ENCODE results near the gene DMKN. TPM values are rescaled to one million over a fixed set of nuclear protein-coding genes. Genes with fewer than 3 reads are reported as not detected.

DMKN gene
- total and polyA plus RNA-seq, 7 donors, result 5.5 to 39.0 (median 15.8) TPM

DNA sequence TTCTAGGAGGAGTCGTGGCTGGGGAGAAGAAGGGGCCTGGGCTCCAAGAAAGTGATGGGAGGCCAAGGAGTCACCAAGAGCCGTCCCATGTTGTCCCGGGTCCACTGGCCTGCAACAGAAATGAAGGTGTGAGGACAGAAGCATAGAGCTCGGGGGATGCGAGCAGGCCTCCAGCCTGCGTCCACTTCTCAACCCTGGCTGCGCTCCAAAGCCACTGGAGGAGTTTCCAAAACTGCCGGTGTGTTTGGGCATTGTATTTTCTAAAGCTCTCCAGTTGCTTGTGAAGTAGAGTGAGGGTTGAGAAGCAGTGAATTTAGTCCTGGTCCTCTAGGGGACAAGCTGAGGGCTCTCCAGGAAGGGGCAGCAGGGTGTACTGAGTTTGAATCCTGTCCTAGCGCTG, 52.4 kb downstream of the DMKN start:
- intact Hi-C loops (cut with DNase I), result loop anchor here (10.0 kb wide), 1 partner anchor 106 kb away; the partner anchor contains the start of gene FFAR3
- TF ChIP-seq POLR2A (IDR thresholded peaks at IDR 0.05) (no peak), EP300 (IDR thresholded peaks at IDR 0.05) (no peak), POLR2AphosphoS5 (IDR thresholded peaks at IDR 0.05) (no peak)
- TF ChIP-seq, protein P1, sequence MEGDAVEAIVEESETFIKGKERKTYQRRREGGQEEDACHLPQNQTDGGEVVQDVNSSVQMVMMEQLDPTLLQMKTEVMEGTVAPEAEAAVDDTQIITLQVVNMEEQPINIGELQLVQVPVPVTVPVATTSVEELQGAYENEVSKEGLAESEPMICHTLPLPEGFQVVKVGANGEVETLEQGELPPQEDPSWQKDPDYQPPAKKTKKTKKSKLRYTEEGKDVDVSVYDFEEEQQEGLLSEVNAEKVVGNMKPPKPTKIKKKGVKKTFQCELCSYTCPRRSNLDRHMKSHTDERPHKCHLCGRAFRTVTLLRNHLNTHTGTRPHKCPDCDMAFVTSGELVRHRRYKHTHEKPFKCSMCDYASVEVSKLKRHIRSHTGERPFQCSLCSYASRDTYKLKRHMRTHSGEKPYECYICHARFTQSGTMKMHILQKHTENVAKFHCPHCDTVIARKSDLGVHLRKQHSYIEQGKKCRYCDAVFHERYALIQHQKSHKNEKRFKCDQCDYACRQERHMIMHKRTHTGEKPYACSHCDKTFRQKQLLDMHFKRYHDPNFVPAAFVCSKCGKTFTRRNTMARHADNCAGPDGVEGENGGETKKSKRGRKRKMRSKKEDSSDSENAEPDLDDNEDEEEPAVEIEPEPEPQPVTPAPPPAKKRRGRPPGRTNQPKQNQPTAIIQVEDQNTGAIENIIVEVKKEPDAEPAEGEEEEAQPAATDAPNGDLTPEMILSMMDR (IDR thresholded peaks at IDR 0.05), result no peak
- 82 to 86% methylated on average over 9 of the region's 9 CpGs for WGBS, 2 donors
- Histone ChIP-seq H3K36me3 (no peaks in the 10 kb centered on the region), H3K27ac (no peak overlapping the region), H3K4me1 (peaks cover 0 to 16% (median 7%) of the 10 kb centered on the region in 4 donors), H3K9me3 (no peaks in the 10 kb centered on the region), H3K27me3 (no peaks in the 10 kb centered on the region), H3K4me3 (no peak overlapping the region)
- DNase-seq, result no peak

DNA sequence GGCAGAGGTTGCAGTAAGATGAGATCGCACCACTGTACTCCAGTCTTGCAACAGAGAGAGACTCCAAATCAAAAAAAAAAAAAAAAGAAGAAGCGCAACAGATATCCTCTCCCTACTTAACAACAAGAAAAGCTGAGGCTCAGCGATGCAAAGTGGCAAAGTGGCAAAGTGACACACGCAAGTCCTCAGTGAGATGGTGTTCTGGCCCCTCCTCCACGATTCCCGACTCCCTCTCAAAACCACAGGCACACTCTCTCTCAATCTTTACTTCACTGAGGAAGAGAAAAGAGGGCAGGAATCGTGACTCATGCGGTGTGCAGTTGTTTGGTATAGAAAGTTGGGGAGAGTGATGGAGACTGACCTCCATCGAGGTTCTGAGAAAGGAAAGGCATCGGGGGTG, 52.8 kb downstream of the DMKN start:
- no peaks in the 10 kb centered on the region for H3K36me3 ChIP-seq
- peaks cover 0 to 16% (median 7%) of the 10 kb centered on the region in 4 donors for H3K4me1 ChIP-seq
- WGBS, 2 donors, result 80 to 84% methylated on average over 10 of the region's 10 CpGs
- intact Hi-C loops (cut with DNase I), result loop anchor here (10.0 kb wide), 1 partner anchor 106 kb away; the partner anchor contains the start of gene FFAR3
- TF ChIP-seq, protein P1 (IDR thresholded peaks at IDR 0.05), result no peak
- DNase-seq, result no peak
- H3K27me3 ChIP-seq, result no peaks in the 10 kb centered on the region
- no peak overlapping the region for H3K27ac ChIP-seq
- H3K4me3 ChIP-seq, result no peak overlapping the region
- no peaks in the 10 kb centered on the region for H3K9me3 ChIP-seq

DNA sequence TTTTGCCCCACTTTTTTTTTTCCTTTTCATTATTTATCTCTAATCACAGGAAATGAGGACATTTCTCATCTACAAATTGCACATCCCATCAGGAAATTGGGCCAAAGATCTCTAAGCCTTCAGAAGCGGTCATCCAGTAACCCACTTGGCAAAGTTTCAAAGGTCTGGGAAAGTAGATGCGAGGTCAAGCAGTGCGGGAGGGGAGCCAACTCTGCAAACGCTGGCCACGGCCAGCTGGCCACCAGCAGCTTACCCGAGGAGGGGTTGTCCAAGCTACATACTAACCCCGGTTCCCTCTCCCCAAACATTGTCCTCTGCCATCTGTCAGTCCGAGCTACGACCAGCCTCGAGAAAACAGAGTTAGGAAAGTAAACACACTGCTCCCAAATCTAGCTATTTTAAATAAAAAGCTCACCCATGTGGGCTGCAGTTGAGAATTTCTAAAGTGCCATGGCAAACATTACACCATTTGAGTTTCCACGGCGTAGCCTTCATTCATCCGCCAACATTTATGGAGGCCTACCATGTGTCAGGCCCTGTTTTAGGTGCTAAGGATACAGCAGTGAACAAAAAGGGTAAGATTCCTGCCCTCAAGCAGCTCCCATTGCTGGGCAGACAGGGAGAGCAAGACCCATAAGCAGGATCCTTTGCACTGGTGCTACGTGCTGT, 53.9 kb downstream of the DMKN start:
- H3K36me3 ChIP-seq, result no peaks in the 10 kb centered on the region
- H3K27me3 ChIP-seq, result no peaks in the 10 kb centered on the region
- H3K4me3 ChIP-seq, result no peak overlapping the region
- no peak for TF ChIP-seq EP300 (IDR thresholded peaks at IDR 0.05)
- TF ChIP-seq POLR2AphosphoS5 (IDR thresholded peaks at IDR 0.05), result peak in 2 of 4 donors; percentile 24 to 27
- TF ChIP-seq, protein P1 (IDR thresholded peaks at IDR 0.05), result no peak
- TF ChIP-seq POLR2A (IDR thresholded peaks at IDR 0.05), result no peak
- 62 to 66% methylated on average over 14 of the region's 14 CpGs for WGBS, 2 donors
- intact Hi-C loops (cut with DNase I), result loop anchor here (10.0 kb wide), 1 partner anchor 105 kb away; the partner anchor contains the start of gene FFAR3
- DNase-seq, result no peak
- peaks cover 0 to 16% (median 7%) of the 10 kb centered on the region in 4 donors for H3K4me1 ChIP-seq
- no peaks in the 10 kb centered on the region for H3K9me3 ChIP-seq
- no peak overlapping the region for H3K27ac ChIP-seq

DNA sequence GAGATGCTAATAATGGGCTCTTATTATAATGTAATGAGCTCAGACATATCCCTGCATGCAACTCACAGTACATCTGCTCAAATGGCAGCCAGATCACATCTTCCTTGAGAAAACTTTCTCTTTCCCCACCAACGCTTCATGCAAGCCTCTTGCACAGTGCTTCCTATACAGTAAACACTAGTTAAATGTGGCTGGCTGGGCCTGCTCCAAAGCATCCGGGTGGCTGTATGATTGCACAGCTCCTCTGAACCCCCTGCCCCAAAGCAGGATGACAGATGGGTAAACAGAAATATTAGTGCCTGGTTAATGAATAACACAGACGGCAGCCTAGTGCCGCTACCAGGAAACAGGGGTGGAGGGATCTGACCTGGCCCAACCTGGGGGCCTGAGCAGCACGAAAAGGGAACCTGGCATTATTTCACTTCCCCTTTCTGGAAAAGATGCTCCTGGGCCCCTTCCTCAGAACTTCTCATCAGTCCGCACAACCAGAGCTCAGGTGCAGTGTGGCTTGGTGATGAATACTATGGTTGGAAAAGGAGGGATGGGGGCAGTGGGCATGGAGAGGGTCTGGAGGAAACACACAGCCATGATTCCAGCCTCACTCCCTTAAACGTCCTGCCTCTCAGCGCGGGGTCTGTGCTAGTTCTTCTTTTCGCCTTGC, 54.6 kb downstream of the DMKN start:
- H3K27ac ChIP-seq, result peak overlapping the region in 1 of 4 donors; percentile 29
- no peaks in the 10 kb centered on the region for H3K36me3 ChIP-seq
- peaks cover 0 to 16% (median 7%) of the 10 kb centered on the region in 4 donors for H3K4me1 ChIP-seq
- H3K4me3 ChIP-seq, result no peak overlapping the region
- 29 to 44% methylated on average over 10 of the region's 10 CpGs for WGBS, 2 donors
- intact Hi-C loops (cut with DNase I), result no loop called here
- TF ChIP-seq POLR2AphosphoS5 (IDR thresholded peaks at IDR 0.05) (no peak), EP300 (IDR thresholded peaks at IDR 0.05) (no peak), POLR2A (IDR thresholded peaks at IDR 0.05) (no peak)
- TF ChIP-seq, protein P1 (IDR thresholded peaks at IDR 0.05), result no peak
- DNase-seq, result no peak
- no peaks in the 10 kb centered on the region for H3K27me3 ChIP-seq
- no peaks in the 10 kb centered on the region for H3K9me3 ChIP-seq
